Fibroblast of lung (primary cell): ENCODE measurements around the gene NAGPA. TPM values are rescaled to one million over a fixed set of nuclear protein-coding genes. Genes with fewer than 3 reads are reported as not detected.

Experiments
- DNase-seq, 2 donors: peaks; one replicate each; pipeline versions ENCODE4 v3.0.0 to v3.0.0-alpha.2; 2010; ENCODE audit warnings: low read depth in 2 of 2
- H2AFZ ChIP-seq: 2 replicates; pipeline ENCODE4 v1.5.1; 2012; ENCODE audit warnings: low read length, control low read depth, inconsistent platforms
- H3K27ac ChIP-seq: 2 replicates; pipeline ENCODE4 v1.5.1; 2011; ENCODE audit warnings: low read length, control low read depth; ENCODE audit not compliant: insufficient read depth
- H3K27me3 ChIP-seq: 2 replicates; pipeline ENCODE4 v1.5.1; 2011; ENCODE audit warnings: mild to moderate bottlenecking, low read length; ENCODE audit not compliant: control insufficient read depth, insufficient read depth
- H3K36me3 ChIP-seq: 2 replicates; pipeline ENCODE4 v1.5.1; 2011; ENCODE audit warnings: low read length; ENCODE audit not compliant: control insufficient read depth, insufficient read depth
- H3K4me1 ChIP-seq: 2 replicates; pipeline ENCODE4 v1.5.1; 2011; ENCODE audit warnings: low read length; ENCODE audit not compliant: control insufficient read depth, insufficient read depth; ENCODE audit errors: extremely low read depth
- H3K4me2 ChIP-seq: 2 replicates; pipeline ENCODE4 v1.5.1; 2011; ENCODE audit warnings: low read length, control low read depth; ENCODE audit not compliant: insufficient read depth; ENCODE audit errors: extremely low read depth
- H3K4me3 ChIP-seq, 4 experiments: fragments of 200-600 bp in 1 of 4; sonication (generic) in 1 of 4; replicated peaks in 1 of 4; 2 replicates each; pipeline ENCODE4 v1.5.1; 2011 to 2016; ENCODE audit warnings: low read length in 4 of 4, low read depth in 3 of 4, mild to moderate bottlenecking in 3 of 4, control low read depth in 2 of 4, inconsistent platforms in 1 of 4, mixed read lengths in 1 of 4; ENCODE audit not compliant: insufficient read depth in 1 of 4; ENCODE audit errors: control extremely low read depth in 1 of 4
- H3K79me2 ChIP-seq: 2 replicates; pipeline ENCODE4 v1.5.1; 2012; ENCODE audit warnings: mild to moderate bottlenecking, low read length, inconsistent platforms; ENCODE audit not compliant: control insufficient read depth, insufficient read depth
- H3K9ac ChIP-seq: 2 replicates; pipeline ENCODE4 v1.5.1; 2011; ENCODE audit warnings: mild to moderate bottlenecking, low read length, control low read depth; ENCODE audit not compliant: insufficient read depth
- H3K9me3 ChIP-seq: 2 replicates; pipeline ENCODE4 v1.5.1; 2012; ENCODE audit warnings: low read depth, low read length; ENCODE audit not compliant: control insufficient read depth, insufficient read depth
- H4K20me1 ChIP-seq: 2 replicates; pipeline ENCODE4 v1.5.1; 2011; ENCODE audit warnings: low read length; ENCODE audit not compliant: control insufficient read depth, insufficient read depth; ENCODE audit errors: extremely low read depth
- EZH2 ChIP-seq: IDR thresholded peaks from 2 replicates; pipeline ENCODE4 v1.5.1; 2012; ENCODE audit warnings: low read length, control low read depth, mild to moderate bottlenecking; ENCODE audit errors: missing control alignments
- polyA plus RNA-seq, 2 donors: library from polyadenylated mRNA; depleted of rRNA in 1 of 2; stranded (reverse) in 1 of 2; unstranded in 1 of 2; fragments of >200 nt; gene quantifications; 2 replicates each; pipeline ENCODE4 v1.2.1, GENCODE V29; 2011 to 2012; ENCODE audit warnings: missing spikeins in 1 of 2
- total RNA-seq: library from RNA; depleted of rRNA; stranded (reverse); fragments of >200 nt; gene quantifications from 2 replicates; pipeline ENCODE4 v1.2.1, GENCODE V29; 2014
- TF ChIP-seq, protein P1 (sequence below), 2 donors: IDR thresholded peaks in 1 of 2; conservative IDR thresholded peaks in 1 of 2; 1 replicate in 1 of 2; 2 replicates in 1 of 2; pipeline ENCODE4 v1.5.1; 2011 to 2012; ENCODE audit warnings: low read length in 2 of 2, control low read depth in 1 of 2, inconsistent platforms in 1 of 2, low read depth in 1 of 2, mild to moderate bottlenecking in 1 of 2

The NAGPA gene
- total and polyA plus RNA-seq, 2 donors (not counting 1 experiment from before 2014, with no cell fraction given): 9.7 to 17.7 TPM

DNA sequence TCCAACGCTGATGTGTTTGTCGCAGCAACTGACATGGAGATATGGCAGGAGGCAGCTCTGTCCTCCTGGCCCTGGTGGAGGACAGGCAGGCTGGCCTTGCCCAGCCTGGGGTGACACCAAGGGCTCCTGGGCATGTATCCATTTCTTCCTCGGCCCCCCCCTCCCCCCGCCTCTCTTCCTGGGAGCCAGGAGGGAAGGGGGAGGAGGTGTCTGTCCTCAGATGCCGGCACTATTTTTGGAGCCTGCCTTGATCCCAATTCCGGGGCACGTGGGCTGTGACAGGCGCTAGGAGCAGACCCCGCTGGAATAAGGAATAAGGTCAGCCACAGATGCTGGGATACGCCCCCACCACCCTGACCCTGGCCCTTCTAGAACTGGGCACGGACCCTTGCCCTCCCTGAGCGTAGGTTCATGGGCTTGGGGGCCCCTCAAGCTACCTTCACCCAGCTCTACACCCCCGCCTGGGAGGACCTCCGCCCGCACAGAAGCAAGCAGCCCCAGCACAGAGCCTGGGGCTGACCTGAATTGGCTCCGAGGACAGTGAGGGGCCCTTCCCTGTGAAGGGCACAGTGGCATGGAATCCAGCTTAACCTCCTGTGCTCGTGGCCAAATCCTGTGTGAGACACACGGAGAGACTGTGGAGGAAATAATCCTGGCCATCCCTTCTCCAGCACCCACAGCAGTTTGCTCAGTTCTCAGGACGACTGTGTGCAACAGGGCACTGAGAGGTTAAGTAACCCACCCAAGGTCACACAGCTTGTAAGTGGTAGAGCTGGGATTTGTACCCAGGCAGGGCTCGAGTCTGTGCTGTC is 51.5 kb downstream of the NAGPA start:
- H3K27me3 ChIP-seq: peaks cover 3% of the 10 kb centered on the region
- no peak overlapping the region for H3K4me2 ChIP-seq
- no peaks in the 10 kb centered on the region for H3K36me3 ChIP-seq
- H3K9me3 ChIP-seq: no peaks in the 10 kb centered on the region
- H2AFZ ChIP-seq: no peak overlapping the region
- no peak overlapping the region for H3K4me3 ChIP-seq
- no peaks in the 10 kb centered on the region for H3K4me1 ChIP-seq
- no peak overlapping the region for H3K27ac ChIP-seq
- H4K20me1 ChIP-seq: no peaks in the 10 kb centered on the region
- H3K9ac ChIP-seq: no peak overlapping the region
- DNase-seq: no peak
- TF ChIP-seq, protein P1, sequence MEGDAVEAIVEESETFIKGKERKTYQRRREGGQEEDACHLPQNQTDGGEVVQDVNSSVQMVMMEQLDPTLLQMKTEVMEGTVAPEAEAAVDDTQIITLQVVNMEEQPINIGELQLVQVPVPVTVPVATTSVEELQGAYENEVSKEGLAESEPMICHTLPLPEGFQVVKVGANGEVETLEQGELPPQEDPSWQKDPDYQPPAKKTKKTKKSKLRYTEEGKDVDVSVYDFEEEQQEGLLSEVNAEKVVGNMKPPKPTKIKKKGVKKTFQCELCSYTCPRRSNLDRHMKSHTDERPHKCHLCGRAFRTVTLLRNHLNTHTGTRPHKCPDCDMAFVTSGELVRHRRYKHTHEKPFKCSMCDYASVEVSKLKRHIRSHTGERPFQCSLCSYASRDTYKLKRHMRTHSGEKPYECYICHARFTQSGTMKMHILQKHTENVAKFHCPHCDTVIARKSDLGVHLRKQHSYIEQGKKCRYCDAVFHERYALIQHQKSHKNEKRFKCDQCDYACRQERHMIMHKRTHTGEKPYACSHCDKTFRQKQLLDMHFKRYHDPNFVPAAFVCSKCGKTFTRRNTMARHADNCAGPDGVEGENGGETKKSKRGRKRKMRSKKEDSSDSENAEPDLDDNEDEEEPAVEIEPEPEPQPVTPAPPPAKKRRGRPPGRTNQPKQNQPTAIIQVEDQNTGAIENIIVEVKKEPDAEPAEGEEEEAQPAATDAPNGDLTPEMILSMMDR (conservative IDR thresholded peaks at IDR 0.05 in 1 of 2, IDR thresholded peaks at IDR 0.05 in 1 of 2; ENCODE audit: low read depth in 1 of 2, low read length in 2 of 2): no peak
- TF ChIP-seq EZH2: no peak
- H3K79me2 ChIP-seq: no peaks in the 10 kb centered on the region

DNA sequence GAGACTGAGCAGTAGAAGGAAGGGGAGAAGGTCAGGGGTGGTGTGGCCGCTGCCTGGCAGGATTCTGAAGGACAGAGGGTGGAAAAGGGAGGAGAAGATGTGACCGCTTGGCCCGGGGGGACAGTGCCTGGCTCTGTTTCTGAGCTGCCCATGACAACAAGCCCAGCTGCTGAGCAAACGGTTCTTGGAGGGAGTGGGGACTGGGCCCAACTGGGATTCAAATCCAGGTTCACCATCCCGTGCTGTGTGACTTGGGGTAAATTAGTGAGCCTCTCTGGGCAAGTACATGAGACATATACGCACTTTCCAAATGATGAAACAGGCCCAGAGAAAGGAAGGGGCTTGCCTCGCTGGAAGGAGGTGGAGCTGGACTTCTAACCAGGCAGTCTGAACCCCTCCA is 52.3 kb downstream of the NAGPA start:
- DNase-seq: no peak
- peaks cover 3% of the 10 kb centered on the region for H3K27me3 ChIP-seq
- no peaks in the 10 kb centered on the region for H4K20me1 ChIP-seq
- H3K4me1 ChIP-seq: no peaks in the 10 kb centered on the region
- no peaks in the 10 kb centered on the region for H3K9me3 ChIP-seq
- H3K27ac ChIP-seq: no peak overlapping the region
- no peak overlapping the region for H3K9ac ChIP-seq
- no peak overlapping the region for H3K4me2 ChIP-seq
- H2AFZ ChIP-seq: no peak overlapping the region
- no peak overlapping the region for H3K4me3 ChIP-seq
- H3K36me3 ChIP-seq: no peaks in the 10 kb centered on the region
- TF ChIP-seq EZH2: no peak
- TF ChIP-seq, protein P1 (conservative IDR thresholded peaks at IDR 0.05 in 1 of 2, IDR thresholded peaks at IDR 0.05 in 1 of 2; ENCODE audit: low read depth in 1 of 2, low read length in 2 of 2): no peak
- H3K79me2 ChIP-seq: no peaks in the 10 kb centered on the region

DNA sequence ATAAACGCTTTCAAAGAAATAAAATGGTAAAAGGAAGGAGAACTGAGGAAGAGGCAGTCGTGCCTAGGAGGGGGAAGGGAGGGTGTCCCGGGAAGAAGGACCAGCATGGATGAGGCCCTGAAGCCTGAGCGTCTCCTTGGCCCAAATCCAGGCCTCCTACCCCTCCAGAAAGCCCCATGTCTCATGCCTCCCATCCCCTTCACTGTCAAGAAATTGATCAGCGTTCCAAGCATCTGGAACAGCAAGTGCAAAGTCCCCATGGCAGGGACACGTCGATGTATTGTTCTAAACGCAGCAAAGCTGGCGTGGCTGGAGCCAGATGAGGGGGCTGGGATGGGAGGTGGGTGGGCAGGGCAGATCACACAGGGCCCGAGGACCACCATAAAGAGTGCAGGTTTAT is 53.0 kb downstream of the NAGPA start:
- Histone ChIP-seq H3K36me3 (no peaks in the 10 kb centered on the region), H3K27ac (no peak overlapping the region), H3K4me2 (no peak overlapping the region), H3K4me1 (no peaks in the 10 kb centered on the region), H4K20me1 (no peaks in the 10 kb centered on the region), H3K79me2 (no peaks in the 10 kb centered on the region), H2AFZ (no peak overlapping the region), H3K27me3 (peaks cover 3% of the 10 kb centered on the region), H3K9ac (no peak overlapping the region), H3K4me3 (no peak overlapping the region), H3K9me3 (no peaks in the 10 kb centered on the region)
- TF ChIP-seq EZH2: no peak
- TF ChIP-seq, protein P1 (conservative IDR thresholded peaks at IDR 0.05 in 1 of 2, IDR thresholded peaks at IDR 0.05 in 1 of 2; ENCODE audit: low read depth in 1 of 2, low read length in 2 of 2): no peak
- DNase-seq: no peak
